ENCODE results near the gene FPR3.
"Not testable (repeated sequence)": the region's sequence is repeated elsewhere in the genome, so short reads cannot be mapped to it uniquely, and the experiment has no call there.

The FPR3 gene

DNA sequence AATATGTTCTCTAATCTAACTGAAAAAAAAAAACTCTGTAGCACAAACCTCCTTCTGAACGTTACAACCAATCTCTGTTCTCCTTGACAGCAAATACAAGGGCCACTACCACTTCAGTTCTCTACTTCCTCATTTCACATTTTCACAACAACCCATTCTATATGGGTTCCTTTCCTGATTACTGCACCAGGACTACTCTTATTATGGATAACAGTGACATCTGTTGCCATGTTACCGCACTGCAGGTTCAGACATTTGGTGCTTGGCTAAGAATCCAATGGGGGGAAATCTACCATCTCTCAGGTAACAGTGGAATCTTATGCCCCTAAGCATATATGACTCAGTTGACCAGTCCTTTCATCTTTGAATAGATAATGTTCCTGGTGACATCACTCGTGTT lies 11.6 kb upstream of the FPR3 start:
- DNase-seq (ENCODE audit: low read depth in 1 of 2, low spot score in 1 of 2) = no peak

DNA sequence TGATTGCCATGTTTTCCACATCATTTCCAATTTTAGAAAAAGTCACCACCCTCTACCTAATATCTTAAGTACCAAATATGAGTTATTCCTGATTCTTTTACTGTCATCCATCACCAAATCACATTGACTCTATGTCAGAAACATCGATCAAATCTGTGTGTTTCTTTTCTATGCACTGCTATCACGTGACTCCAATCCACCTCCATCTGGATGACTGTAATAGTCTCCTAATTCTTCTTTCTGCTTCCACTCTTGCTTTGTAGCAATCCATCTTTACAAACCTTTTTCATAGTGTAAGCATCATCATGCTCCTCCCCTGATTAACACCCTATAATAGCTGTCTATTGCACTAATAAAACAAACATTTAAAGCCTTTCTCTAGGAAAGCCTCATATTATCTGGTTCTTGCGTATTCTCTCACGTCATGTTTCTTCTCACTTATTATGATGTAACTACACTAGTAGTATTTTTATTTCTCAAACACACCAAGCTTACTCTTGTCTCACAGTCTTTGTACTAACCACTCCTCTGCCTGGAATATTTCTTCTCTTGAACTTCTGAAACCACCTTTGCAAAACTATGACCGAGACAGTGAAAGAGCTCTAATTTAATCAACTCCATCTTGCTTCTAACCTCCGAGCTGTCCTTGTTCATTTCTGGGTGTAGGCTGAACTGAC lies 10.7 kb upstream of the FPR3 start:
- no peak for DNase-seq (ENCODE audit: low read depth in 1 of 2, low spot score in 1 of 2)

DNA sequence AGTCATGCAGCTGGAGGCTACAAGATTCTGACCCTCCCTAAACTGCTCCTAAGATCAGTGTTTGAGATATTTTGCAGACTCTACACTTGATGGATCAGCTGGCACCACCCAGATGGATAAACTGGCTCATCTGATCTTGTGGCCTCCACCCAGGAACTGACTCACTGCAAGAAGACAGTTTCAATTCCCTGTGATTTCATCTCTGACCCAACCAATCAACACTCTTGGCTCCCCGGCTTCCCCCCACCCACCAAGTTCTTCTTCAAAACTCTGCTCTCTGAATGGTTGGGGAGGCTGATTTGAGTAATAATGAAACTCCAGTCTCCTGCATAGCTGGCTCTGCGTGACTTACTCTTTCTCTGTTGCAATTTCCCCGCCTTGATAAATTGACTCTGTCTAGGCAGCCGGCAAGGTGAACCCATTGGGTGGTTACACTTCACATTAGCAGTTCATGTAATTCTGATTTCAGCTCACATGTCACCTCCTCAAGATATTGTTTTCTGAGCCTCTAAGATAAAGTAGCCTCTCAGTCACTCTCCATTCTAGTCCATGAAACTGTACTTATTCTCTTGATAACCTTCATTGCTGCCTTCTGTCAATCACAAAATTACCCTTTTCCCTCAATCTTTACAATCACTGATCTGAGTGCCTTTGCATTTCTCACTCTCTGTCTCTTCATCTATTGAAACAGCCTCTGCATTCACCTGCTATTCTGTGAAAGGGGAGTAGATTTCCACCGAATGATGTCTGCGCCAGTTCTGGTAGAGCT lies 9.9 kb upstream of the FPR3 start:
- DNase-seq (ENCODE audit: low read depth in 1 of 2, low spot score in 1 of 2) = peak; percentile 5 to 59

DNA sequence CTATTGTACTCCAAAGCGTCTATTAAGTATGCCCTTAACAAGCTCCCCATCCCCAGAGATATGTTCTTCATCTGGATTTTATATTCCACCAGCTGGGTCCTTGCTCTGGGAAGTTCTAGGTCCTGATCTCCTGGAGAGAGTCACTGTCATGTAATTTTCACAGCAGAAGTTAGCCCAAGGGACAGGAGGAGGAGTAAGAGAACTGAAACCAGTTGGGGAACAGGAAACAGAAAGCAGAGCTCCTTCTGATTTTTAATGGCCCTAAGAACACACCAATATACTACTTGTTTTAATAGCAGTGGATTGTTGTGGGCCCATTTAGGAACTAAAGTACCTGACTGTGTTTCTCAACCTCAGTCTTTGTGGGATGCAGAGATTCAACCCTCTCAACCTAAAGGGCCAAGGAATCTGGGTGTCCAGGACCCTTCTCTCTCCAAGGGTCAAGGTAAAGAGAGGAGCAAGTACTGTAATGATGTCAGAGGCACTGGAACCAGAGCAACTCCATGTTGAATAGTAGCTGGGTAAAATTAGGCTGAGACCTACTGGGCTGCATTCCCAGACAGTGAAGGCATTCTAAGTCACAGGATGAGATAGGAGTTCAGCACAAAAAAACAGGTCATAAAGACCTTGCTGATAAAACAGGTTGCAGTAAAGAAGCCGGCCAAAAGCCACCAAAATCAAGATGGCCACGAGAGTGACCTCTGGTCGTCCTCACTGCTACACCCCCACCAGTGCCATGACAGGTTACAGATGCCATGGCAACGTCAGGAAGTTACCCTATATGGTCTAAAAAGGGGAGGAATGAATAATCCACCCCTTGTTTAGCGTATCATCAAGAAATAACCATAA lies 8.1 kb upstream of the FPR3 start:
- no peak for DNase-seq (ENCODE audit: low read depth in 1 of 2, low spot score in 1 of 2)

DNA sequence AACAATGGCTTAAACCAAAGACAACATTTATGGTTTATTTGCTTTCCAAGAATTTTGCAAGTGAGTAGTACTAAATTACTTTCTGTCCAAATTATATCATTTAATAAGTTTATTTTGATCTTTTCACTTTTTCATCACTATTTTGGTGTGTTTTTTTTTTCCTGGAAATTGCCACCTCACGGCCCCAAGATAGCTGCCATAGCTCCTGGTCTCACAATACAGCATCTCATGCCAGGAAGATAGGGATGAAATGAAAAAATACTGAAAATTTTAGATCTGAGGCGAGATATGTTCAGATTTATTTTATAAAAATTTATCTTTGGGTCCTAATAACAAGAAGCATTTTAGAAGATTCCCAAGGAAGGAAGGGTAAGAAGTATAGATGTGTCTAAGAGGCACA lies 6.9 kb upstream of the FPR3 start:
- DNase-seq (ENCODE audit: low read depth in 1 of 2, low spot score in 1 of 2) = no peak

DNA sequence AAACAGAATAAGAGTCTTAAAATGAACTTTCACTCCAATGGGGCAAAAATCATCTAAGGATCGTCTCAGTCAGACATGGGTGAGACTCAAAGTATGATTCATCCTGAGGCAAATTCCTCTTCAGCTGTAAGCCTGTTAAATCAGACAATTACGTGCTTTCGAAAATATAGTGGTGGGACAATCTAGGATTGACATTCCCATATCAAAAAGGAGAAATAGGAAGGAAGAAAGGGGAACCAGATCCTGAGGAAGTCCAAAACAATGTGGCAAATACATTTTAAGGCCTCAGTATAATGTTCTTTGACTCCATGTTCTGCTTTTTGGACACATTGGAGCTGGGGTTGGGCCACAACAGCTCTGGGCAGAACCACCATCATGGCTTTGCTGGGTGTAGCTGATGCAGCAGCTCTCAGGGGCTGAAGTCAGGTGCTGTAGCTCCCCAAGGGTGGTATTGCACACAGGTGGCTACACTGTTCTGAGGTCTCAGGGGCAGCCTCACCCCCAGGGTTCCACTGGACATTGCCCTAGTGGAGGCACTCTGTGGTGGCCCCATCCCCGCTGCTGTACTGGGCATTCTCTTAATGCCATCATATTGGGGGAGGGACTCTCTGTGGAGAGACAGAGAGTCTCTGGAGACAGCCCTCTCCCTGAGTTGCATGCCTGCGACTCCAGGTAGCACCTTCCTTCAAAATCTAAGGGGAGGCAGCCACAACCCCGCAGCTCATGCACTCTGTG lies 5.7 kb upstream of the FPR3 start:
- no peak for DNase-seq (ENCODE audit: low read depth in 1 of 2, low spot score in 1 of 2)

DNA sequence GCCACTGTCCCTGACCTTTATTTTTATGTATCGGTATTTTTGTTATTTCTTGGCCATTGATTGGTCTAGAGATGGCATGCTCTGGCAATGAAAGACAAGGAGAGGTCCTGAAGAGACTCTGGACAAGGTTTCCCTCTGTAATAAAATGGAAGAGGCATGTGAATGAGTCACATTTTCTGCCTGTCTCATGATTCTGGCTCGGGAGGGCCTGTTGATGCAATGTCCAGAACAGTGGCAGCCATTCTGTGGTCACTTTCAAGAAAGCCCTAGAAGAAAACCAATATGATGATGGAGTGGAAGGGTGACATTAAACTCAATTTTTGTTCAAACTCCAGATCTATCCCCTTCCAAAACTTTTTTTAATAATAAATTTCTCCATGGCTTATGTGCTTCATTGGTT lies 2.0 kb upstream of the FPR3 start:
- no peak for DNase-seq (ENCODE audit: low read depth in 1 of 2, low spot score in 1 of 2)

DNA sequence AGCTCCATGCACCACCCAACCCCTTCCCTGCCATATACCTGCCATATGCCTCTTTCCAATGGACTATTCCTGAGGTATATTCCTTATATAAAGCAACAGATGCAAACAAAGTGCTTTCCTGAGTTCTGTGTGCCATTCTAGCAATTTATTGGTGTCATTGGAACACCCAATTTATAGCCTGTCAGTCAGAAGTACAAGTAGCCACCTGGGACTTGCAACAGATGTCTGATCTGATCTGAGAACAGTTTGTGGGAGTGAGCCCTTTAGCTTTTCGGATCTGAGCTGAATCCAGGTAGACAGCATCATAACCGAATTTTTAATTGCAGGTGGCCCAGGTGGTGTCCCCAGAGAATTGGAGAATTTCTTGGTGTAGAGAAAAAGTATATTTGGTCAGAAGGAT lies 963 bp upstream of the FPR3 start:
- DNase-seq (ENCODE audit: low read depth in 1 of 2, low spot score in 1 of 2) = no peak

DNA sequence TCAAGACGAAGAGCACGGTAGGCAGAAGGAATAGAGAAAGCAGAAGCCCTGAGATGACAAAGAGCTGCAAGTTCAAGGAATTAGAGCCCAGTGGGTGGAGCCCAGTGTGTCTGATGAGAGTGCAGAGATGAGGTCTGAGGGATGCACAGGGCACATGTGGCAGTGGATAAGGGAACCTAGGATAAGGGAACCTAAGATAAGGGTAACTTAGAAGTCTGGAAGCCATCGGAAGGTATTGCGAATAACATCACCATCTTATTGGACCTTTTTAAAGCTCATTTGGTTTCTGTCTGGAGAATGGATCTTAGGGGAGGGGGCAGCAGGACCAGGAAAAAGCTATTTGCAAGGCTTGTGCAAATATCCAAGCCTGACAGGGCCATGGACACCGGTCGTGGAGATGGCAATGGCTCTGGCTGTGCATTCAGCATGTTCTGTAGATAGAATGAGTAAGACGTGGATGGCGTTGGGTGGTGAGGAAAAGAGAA lies 1.3 kb downstream of the FPR3 start:
- no peak for DNase-seq (ENCODE audit: low read depth in 1 of 2, low spot score in 1 of 2)

DNA sequence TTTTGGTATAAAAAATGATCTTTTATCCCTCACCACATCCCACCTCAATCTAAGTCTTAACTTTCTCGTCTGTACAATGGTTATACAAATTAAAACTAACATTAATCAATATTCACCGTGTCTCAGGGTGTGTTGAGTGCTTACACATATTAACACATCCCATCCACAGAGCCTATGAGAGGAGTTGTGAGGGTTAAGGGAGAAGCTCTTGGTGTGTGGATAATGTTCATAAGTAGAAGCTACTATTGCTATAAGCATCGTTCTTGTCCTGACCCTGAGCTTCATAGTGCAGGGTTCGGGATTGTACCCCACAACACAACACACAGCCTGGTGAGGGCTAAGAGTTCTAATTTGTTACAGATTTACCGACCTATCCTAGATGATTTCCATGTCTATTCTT lies 2.5 kb downstream of the FPR3 start:
- no peak for DNase-seq (ENCODE audit: low read depth in 1 of 2, low spot score in 1 of 2)

DNA sequence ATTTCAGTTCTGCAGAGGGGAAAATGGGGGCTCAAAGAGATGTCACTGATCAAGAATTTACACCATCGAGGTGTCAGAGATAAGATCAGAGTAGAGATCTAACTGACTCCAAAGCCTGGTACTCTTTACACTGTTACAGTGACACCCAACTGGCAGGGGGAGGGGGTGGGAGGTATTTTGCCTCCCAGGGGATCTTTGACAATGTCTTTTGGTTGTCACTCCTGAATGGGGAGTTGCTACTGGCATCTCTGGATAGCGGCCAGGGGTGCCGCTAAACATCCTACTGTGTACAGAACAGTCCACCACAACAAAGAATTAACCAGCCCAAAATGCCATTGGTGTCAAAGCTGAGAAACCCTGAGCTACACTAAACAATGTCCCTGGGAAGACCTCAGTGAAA lies 3.1 kb downstream of the FPR3 start:
- no peak for DNase-seq (ENCODE audit: low read depth in 1 of 2, low spot score in 1 of 2)

DNA sequence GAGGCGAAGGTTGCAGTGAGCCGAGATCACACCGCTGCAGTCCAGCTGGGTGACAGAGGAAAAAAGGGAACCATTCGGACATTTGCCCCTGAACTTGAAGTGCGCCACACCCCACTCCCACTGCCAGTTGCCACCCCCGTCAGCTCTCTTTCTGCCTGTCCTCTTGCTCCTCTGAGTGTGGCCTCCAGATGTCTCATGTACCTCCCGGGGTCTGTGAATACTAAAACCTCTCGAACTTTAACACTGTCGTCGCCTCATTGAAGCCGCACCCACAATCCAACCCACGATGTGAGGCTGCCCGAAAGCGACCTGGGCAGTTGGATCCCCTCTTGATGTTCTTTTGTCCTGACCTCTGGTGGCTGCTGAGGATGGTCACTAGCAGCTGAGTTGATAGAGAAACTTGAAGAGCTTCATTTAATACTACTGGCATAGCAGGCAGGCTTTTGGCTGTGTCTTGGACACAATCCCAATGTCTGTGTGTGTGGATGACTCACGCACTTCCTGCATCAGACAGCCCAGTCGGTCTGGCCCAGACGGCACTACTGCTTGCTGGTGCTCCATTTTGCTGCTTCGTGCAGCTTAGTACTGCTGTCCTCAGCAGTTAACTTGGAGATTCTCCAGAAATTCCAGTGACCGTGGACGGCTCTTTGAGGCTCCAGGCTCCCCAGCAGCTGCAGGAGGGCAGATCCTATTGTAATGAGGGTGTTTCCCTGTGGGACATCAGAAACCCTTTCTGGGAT lies 4.2 kb downstream of the FPR3 start:
- DNase-seq (ENCODE audit: low read depth in 1 of 2, low spot score in 1 of 2) = no peak

DNA sequence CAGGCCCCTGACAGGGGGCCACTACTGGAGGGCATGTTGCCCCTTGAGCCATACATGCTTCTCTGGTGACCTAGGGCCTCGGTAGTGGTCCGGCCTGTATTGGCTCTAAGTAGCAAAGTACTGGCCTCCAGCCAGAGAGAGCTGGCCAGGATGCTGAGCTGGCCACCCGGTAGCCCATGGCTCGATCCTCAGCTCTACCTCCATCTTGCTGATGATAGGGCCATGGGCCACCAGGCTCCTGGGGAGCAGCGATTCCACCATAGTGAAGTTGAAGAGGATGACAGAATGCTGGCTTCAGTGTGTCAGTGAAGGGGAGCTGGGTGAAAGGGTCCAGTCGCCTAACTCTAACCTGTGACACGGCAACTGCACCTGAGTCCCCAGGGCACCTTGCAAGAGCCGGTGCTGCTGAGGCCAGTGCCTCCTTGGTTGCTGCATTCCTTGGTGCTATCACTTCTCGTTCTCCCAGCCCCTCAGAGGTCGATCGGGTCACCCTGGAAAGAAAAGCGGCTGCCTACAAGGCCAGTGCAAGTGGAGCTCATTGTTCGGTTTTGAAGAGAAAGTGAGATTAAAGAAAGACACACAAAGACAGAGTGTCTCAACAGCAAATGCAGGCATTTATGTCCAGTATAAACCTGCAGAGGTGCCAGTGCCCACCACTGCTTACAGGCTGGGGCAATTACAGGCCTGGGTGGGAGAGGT lies 5.0 kb downstream of the FPR3 start:
- no peak for DNase-seq (ENCODE audit: low read depth in 1 of 2, low spot score in 1 of 2)

DNA sequence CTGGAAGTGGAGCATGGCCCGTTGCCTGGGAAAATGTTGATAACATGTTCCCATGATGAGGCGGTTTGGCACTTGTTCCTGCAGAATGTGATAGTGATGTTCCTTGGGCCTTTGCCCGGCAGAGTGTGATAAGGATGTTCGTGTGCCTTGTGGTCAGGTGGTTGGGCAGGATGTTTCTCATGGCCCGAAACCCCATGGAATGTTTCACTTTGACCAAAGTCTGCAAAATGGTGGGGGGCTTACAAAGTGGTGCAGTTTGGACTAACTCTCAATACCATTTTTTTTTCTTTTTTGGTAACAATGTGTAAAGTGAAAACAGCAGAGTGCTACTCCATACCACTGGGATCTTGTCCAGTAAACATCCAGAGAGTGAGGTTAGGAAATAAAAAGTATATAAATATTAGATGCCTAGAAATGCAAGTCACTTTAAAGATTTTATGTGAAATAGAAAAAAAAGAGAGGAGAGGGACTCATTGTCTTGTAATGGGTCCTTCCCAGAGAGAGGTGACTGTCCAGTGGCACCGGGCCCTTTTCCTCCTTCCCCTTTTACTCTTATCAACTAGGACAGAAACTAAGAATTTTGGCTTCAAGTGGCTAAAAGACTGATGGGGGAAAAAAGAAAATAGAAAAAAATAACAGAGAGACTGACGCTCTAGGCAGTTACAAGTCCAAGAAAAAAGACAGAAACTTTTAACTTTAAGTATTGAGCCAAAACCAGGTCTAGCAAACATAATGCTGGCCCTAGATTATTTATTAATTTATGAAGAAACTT lies 5.7 kb downstream of the FPR3 start:
- no peak for DNase-seq (ENCODE audit: low read depth in 1 of 2, low spot score in 1 of 2)

DNA sequence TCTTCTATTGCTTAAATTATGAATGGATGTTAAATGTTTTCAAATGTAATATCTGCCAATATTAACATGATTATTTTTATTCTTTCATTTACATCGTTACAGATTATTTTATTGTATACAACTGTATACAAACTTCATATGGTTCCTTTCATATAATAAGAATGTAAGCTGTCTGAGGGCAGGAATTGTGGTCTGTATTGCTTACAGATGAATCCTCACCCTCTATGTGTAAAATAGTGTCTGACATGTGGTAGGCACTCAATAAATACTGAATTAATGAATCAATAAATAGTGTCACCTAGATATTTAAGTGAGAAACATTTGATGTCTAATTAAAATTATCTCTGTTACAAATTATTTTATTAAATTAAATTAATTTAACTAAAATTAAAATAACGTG lies 7.8 kb downstream of the FPR3 start:
- no peak for DNase-seq (ENCODE audit: low read depth in 1 of 2, low spot score in 1 of 2)

DNA sequence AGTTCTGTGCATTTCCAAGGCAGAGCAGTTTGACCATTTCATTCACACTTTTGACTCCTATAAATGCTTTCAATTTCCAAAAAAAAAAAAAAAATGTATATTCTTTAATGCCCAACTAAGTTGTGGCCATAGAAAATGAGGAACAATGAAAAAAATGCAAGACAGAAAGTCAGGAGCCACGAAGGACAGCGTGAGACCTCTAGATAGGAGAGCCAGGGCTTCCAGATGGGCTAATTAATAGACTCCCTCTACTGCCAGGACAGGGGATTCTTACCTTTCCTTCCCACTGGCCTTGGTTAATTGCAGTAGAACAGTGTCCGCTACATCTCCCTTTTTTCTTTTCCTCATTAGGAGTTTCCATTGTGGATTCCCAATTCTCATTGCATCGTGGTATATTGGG lies 8.6 kb downstream of the FPR3 start:
- no peak for DNase-seq (ENCODE audit: low read depth in 1 of 2, low spot score in 1 of 2)

DNA sequence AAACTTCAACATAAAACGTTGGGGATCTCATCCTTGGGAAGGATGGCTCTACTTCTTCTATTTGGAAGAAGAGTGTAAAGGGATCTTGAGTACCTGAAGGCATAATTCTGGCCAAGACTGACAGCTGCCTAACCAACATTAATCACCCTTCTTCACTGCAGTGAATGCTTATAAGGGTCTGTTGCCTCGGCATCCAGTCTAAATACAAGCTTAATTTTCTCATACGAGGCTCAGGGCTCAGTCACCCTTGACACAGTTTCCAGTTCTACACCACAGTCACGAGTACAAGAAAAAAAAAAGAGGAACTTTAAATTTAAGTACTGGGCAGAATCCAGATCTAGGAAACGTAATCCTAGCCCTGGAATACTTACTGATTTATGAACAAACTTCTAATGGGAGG lies 9.0 kb downstream of the FPR3 start:
- DNase-seq (ENCODE audit: low read depth in 1 of 2, low spot score in 1 of 2) = no peak

DNA sequence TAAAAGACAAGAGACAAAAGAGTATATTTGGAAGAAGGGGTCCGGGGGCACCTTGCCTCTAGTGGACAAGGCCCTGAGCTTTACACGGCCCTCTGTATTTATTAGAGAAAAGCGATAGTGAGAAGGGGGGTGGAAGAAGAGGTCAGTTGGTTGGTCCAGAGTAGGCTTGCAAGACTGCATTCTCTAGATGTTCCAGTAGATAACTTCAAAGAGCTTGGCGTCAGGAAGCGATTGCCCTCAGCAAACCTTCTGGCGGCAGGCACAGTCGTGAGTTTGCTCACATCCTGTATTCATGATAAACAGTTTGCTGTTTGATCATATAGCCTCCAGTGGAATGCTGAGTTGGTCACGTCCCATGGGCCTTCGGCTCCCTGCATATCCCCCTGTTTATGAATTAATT lies 9.8 kb downstream of the FPR3 start:
- not testable (repeated sequence) for DNase-seq (ENCODE audit: low read depth in 1 of 2, low spot score in 1 of 2)

DNA sequence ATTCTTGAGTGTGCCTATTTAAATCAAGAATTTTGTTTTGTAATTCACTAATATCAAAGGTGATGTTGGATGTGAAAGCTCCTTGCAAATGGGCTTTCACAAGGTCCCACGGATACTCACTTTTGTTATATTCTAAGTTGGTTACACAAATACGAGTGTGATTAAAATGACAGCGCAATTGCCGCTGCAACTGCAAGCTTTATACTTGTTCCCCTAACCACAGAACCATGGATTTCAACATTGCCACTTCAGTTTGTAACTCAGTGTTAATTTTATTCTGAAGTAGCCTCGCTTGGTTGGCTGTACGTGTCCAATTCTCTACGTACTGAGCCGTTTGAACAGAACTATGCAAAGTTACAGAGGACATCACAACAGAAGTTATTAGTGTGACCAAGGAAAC lies 10.4 kb downstream of the FPR3 start:
- DNase-seq (ENCODE audit: low read depth in 1 of 2, low spot score in 1 of 2) = not testable (repeated sequence)
